Measurements from ENCODE around the gene SERPINA5.
"Not testable (repeated sequence)": the region's sequence is repeated elsewhere in the genome, so short reads cannot be mapped to it uniquely, and the experiment has no call there.

Gene SERPINA5

GRCh38 chr14:94573475-94574277 lies 7.5 kb upstream of the SERPINA5 start:
- no peak for DNase-seq (ENCODE audit: low spot score)

GRCh38 chr14:94574336-94574735 lies 6.9 kb upstream of the SERPINA5 start:
- DNase-seq (ENCODE audit: low spot score): no peak

GRCh38 chr14:94575730-94576585 lies 5.3 kb upstream of the SERPINA5 start:
- DNase-seq (ENCODE audit: low spot score): no peak

GRCh38 chr14:94577472-94577871 lies 3.8 kb upstream of the SERPINA5 start:
- DNase-seq (ENCODE audit: low spot score): not testable (repeated sequence)

GRCh38 chr14:94578712-94579111 lies 2.5 kb upstream of the SERPINA5 start:
- no peak for DNase-seq (ENCODE audit: low spot score)

GRCh38 chr14:94582199-94582750 lies 1.0 kb downstream of the SERPINA5 start:
- no peak for DNase-seq (ENCODE audit: low spot score)

- no peak for DNase-seq (ENCODE audit: low spot score)
Observed at GRCh38 chr14:94582851-94583250, 1.6 kb downstream of the SERPINA5 start.

- no peak for DNase-seq (ENCODE audit: low spot score)
Observed at GRCh38 chr14:94583557-94583956, 2.3 kb downstream of the SERPINA5 start.

- DNase-seq (ENCODE audit: low spot score): no peak
Observed at GRCh38 chr14:94584591-94585280, 3.5 kb downstream of the SERPINA5 start.

GRCh38 chr14:94586635-94587034 lies 5.4 kb downstream of the SERPINA5 start:
- DNase-seq (ENCODE audit: low spot score): no peak

- no peak for DNase-seq (ENCODE audit: low spot score)
Observed at GRCh38 chr14:94588311-94588710, 7.1 kb downstream of the SERPINA5 start.

GRCh38 chr14:94591073-94591472 lies 9.8 kb downstream of the SERPINA5 start:
- no peak for DNase-seq (ENCODE audit: low spot score)

GRCh38 chr14:94591871-94592270 lies 10.6 kb downstream of the SERPINA5 start:
- no peak for DNase-seq (ENCODE audit: low spot score)

- DNase-seq (ENCODE audit: low spot score): no peak
Observed at GRCh38 chr14:94592457-94592856, 11.2 kb downstream of the SERPINA5 start.

- DNase-seq (ENCODE audit: low spot score): no peak
Observed at GRCh38 chr14:94593376-94593748, 12.1 kb downstream of the SERPINA5 start.

GRCh38 chr14:94593749-94594431 lies 12.7 kb downstream of the SERPINA5 start:
- DNase-seq (ENCODE audit: low spot score): no peak

- DNase-seq (ENCODE audit: low spot score): no peak
Observed at GRCh38 chr14:94594441-94594840, 13.2 kb downstream of the SERPINA5 start.

- no peak for DNase-seq (ENCODE audit: low spot score)
Observed at GRCh38 chr14:94595912-94596311, 14.7 kb downstream of the SERPINA5 start.

- DNase-seq (ENCODE audit: low spot score): no peak
Observed at GRCh38 chr14:94596361-94596760, 15.1 kb downstream of the SERPINA5 start.

GRCh38 chr14:94597788-94598187 lies 16.6 kb downstream of the SERPINA5 start:
- no peak for DNase-seq (ENCODE audit: low spot score)

GRCh38 chr14:94598506-94598815 lies 17.2 kb downstream of the SERPINA5 start:
- no peak for DNase-seq (ENCODE audit: low spot score)
